ENCODE results near the gene TRIM46.
"Not testable (repeated sequence)": the region's sequence is repeated elsewhere in the genome, so short reads cannot be mapped to it uniquely, and the experiment has no call there.

TRIM46 gene

DNA sequence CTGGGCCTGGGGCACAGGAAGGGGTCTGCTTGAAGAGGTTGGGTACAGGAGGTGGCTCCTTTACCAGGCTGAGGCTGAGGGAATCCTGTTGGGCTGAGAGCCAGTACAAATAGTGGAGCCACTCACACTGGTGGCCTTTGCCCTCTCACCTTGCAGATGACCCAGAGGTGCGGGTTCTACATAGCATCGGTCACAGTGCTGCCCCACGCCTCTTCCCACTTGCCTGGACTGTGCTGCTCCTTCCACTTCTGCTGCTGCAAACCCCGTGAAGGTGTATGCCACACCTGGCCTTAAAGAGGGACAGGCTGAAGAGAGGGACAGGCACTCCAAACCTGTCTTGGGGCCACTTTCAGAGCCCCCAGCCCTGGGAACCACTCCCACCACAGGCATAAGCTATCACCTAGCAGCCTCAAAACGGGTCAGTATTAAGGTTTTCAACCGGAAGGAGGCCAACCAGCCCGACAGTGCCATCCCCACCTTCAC is 39.8 kb upstream of the TRIM46 start:
- H3K36me3 ChIP-seq (ENCODE audit: insufficient read depth, low read length), result no peaks in the 10 kb centered on the region
- no peak overlapping the region for H3K9ac ChIP-seq (ENCODE audit: low read depth, low read length)
- H3K9me3 ChIP-seq (ENCODE audit: control insufficient read depth, insufficient read depth, low read length), result no peaks in the 10 kb centered on the region
- H3K4me1 ChIP-seq (ENCODE audit: insufficient read depth, low read length), result peaks cover 19% of the 10 kb centered on the region

DNA sequence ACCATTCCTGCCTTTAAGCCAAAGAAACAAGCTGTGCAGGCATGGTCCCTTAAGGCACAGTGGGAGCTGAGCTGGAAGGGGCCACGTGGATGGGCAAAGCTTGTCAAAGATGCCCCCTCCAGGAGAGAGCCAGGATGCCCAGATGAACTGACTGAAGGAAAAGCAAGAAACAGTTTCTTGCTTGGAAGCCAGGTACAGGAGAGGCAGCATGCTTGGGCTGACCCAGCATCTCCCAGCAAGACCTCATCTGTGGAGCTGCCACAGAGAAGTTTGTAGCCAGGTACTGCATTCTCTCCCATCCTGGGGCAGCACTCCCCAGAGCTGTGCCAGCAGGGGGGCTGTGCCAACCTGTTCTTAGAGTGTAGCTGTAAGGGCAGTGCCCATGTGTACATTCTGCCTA is 39.3 kb upstream of the TRIM46 start:
- peaks cover 17% of the 10 kb centered on the region for H3K4me1 ChIP-seq (ENCODE audit: insufficient read depth, low read length)
- no peaks in the 10 kb centered on the region for H3K9me3 ChIP-seq (ENCODE audit: control insufficient read depth, insufficient read depth, low read length)
- H3K9ac ChIP-seq (ENCODE audit: low read depth, low read length), result peak overlapping the region; percentile 81; the same call in 1 of the 2 replicates
- no peaks in the 10 kb centered on the region for H3K36me3 ChIP-seq (ENCODE audit: insufficient read depth, low read length)

DNA sequence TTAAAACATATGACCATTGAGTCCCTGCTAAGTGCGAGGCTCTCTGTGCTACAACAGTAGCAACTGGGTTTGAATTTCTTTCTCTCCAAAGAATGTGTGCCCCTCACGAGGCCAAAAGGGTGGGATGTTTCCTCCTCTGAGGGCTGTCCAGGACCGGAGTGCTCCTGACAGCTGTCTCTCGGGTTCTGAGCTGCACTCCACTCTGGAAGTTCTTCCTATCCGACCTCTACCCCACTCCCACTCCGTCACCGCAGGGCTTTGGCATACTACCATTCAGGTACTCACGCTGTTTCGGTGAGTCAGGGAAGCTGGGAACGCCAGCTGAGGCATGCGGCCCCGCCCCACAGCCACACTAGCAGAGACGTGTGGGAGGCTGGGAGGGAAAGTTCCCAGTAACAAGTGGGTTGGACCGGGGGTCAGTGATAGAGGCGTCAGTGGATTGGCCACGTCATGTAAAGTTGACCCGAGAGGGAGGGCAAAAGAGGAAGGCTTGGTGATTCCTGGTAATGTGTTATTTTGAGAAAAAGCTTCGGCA is 38.7 kb upstream of the TRIM46 start:
- H3K4me1 ChIP-seq (ENCODE audit: insufficient read depth, low read length), result peaks cover 17% of the 10 kb centered on the region

GRCh38 chr1:155135415-155136028 is 38.1 kb upstream of the TRIM46 start, which contains the start of gene SLC50A1:
Gene SLC50A1 (plus strand): TSS chr1:155135852. CDS start chr1:155135912, 60 bp downstream.
- H3K9me3 ChIP-seq (ENCODE audit: control insufficient read depth, insufficient read depth, low read length), result no peaks in the 10 kb centered on the region
- no peaks in the 10 kb centered on the region for H3K36me3 ChIP-seq (ENCODE audit: insufficient read depth, low read length)
- peaks cover 17% of the 10 kb centered on the region; the same call in 1 of the 2 replicates for H3K4me1 ChIP-seq (ENCODE audit: insufficient read depth, low read length)
- H3K9ac ChIP-seq (ENCODE audit: low read depth, low read length), result peak within 1 kb of the TSS; percentile 81

More for the DNA sequence above, 38.7 kb upstream of the TRIM46 start:
- Histone ChIP-seq H3K9me3 (ENCODE audit: control insufficient read depth, insufficient read depth, low read length) (no peaks in the 10 kb centered on the region), H3K36me3 (ENCODE audit: insufficient read depth, low read length) (no peaks in the 10 kb centered on the region), H3K9ac (ENCODE audit: low read depth, low read length) (peak overlapping the region; percentile 81)

DNA sequence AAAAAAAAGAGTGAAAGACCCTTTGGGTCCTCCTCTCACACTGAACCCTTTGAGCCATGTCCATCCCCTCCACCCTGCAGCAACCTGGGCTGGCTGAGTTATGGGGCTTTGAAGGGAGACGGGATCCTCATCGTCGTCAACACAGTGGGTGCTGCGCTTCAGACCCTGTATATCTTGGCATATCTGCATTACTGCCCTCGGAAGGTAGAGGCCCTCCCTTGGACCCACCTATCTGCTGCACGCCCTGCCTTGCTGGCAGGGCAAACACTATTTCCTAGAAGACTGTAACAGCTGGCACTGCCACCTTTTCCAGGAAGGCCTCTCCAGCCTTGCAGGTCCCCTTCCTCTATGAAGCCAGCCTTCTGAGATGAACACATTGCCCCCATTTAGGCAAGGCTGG is 36.9 kb upstream of the TRIM46 start:
- H3K9ac ChIP-seq (ENCODE audit: low read depth, low read length), result peak overlapping the region; percentile 81; the same call in 1 of the 2 replicates
- H3K4me1 ChIP-seq (ENCODE audit: insufficient read depth, low read length), result peaks cover 13% of the 10 kb centered on the region; the same call in 1 of the 2 replicates
- H3K36me3 ChIP-seq (ENCODE audit: insufficient read depth, low read length), result no peaks in the 10 kb centered on the region
- H3K9me3 ChIP-seq (ENCODE audit: control insufficient read depth, insufficient read depth, low read length), result no peaks in the 10 kb centered on the region

DNA sequence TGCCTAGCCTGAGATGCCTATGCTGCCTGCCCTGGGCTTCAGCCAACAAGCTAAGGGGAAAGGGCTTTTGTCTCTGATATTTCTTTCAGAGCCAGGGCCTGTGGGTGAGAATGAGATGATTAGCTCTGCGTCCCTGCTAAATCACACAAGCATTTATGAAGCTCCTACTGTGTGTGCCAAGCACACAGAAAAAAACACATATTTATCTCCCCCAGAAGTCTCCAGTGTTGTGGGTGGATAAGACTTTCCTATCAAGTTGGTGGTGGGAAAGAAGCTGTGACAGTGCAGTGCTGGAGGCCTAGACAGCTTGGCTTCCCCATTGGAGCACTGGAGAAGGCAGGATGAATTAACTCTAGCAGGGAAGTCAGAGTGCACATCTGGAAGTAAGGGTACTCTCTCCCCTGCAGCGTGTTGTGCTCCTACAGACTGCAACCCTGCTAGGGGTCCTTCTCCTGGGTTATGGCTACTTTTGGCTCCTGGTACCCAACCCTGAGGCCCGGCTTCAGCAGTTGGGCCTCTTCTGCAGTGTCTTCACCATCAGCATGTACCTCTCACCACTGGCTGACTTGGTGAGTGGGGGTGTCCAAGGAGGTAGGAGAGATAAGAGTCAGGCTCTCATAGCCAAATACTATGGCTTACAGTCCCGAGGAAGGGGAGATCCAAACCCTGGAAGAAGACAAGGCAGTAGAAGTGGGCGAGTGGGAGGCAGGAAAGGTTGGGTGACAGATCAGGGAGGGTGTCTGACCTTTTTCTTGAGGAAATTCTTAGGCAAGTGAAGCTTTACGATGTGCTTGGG is 36.3 kb upstream of the TRIM46 start:
- H3K4me1 ChIP-seq (ENCODE audit: insufficient read depth, low read length), result peaks cover 13% of the 10 kb centered on the region; the same call in 1 of the 2 replicates
- no peaks in the 10 kb centered on the region for H3K36me3 ChIP-seq (ENCODE audit: insufficient read depth, low read length)
- H3K9ac ChIP-seq (ENCODE audit: low read depth, low read length), result peak overlapping the region; percentile 81; the same call in 1 of the 2 replicates

GRCh38 chr1:155139895-155140629 is 33.6 kb upstream of the TRIM46 start, which contains the start of gene DPM3:
Gene DPM3 (minus strand): TSS chr1:155140531. CDS start chr1:155140240, 291 bp downstream.
- Histone ChIP-seq H3K4me1 (ENCODE audit: insufficient read depth, low read length) (peaks cover 6% of the 10 kb centered on the region; the same call in 1 of the 2 replicates), H3K36me3 (ENCODE audit: insufficient read depth, low read length) (no peaks in the 10 kb centered on the region), H3K9me3 (ENCODE audit: control insufficient read depth, insufficient read depth, low read length) (no peaks in the 10 kb centered on the region), H3K9ac (ENCODE audit: low read depth, low read length) (peak within 1 kb of the TSS; percentile 79)

More for the DNA sequence above, 36.3 kb upstream of the TRIM46 start:
- no peaks in the 10 kb centered on the region for H3K9me3 ChIP-seq (ENCODE audit: control insufficient read depth, insufficient read depth, low read length)

GRCh38 chr1:155140630-155140953 is 33.1 kb upstream of the TRIM46 start:
- H3K9ac ChIP-seq (ENCODE audit: low read depth, low read length), result peak overlapping the region; percentile 79
- peaks cover 6% of the 10 kb centered on the region; the same call in 1 of the 2 replicates for H3K4me1 ChIP-seq (ENCODE audit: insufficient read depth, low read length)
- no peaks in the 10 kb centered on the region for H3K9me3 ChIP-seq (ENCODE audit: control insufficient read depth, insufficient read depth, low read length)
- H3K36me3 ChIP-seq (ENCODE audit: insufficient read depth, low read length), result no peaks in the 10 kb centered on the region

- Histone ChIP-seq H3K36me3 (ENCODE audit: insufficient read depth, low read length) (no peaks in the 10 kb centered on the region), H3K4me1 (ENCODE audit: insufficient read depth, low read length) (peaks cover 6% of the 10 kb centered on the region; the same call in 1 of the 2 replicates), H3K9me3 (ENCODE audit: control insufficient read depth, insufficient read depth, low read length) (no peaks in the 10 kb centered on the region), H3K9ac (ENCODE audit: low read depth, low read length) (no peak overlapping the region)
These were observed 31.9 kb upstream of the TRIM46 start for GRCh38 chr1:155141749-155142148.

DNA sequence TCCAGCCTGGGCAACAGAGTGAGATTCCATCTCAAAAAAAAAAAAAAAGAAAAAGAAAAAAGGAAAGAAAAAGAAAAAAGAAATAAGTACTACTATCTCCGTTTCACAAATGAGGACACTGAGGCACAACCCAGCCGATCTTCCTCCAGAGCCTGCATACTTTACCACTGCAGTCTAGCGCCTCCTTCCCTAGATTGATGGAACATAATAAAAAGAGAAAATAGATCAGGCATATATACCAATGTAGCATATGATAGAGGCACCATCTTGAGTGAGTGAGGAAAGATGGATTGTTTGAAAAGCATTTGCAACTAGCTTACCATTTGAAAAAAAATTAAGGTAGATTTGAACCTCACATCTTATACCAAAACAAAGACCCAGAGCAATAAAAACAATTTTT is 28.2 kb upstream of the TRIM46 start:
- Histone ChIP-seq H3K9me3 (ENCODE audit: control insufficient read depth, insufficient read depth, low read length) (no peaks in the 10 kb centered on the region), H3K9ac (ENCODE audit: low read depth, low read length) (no peak overlapping the region), H3K36me3 (ENCODE audit: insufficient read depth, low read length) (no peaks in the 10 kb centered on the region), H3K4me1 (ENCODE audit: insufficient read depth, low read length) (no peaks in the 10 kb centered on the region)

GRCh38 chr1:155155996-155156643 is 17.5 kb upstream of the TRIM46 start:
- H3K9ac ChIP-seq (ENCODE audit: low read depth, low read length); H3K36me3 ChIP-seq (ENCODE audit: insufficient read depth, low read length); H3K9me3 ChIP-seq (ENCODE audit: control insufficient read depth, insufficient read depth, low read length); H3K4me1 ChIP-seq (ENCODE audit: insufficient read depth, low read length): not testable (repeated sequence)

- Histone ChIP-seq H3K9me3 (ENCODE audit: control insufficient read depth, insufficient read depth, low read length) (no peaks in the 10 kb centered on the region), H3K9ac (ENCODE audit: low read depth, low read length) (no peak overlapping the region), H3K36me3 (ENCODE audit: insufficient read depth, low read length) (no peaks in the 10 kb centered on the region), H3K4me1 (ENCODE audit: insufficient read depth, low read length) (no peaks in the 10 kb centered on the region)
These were observed 14.7 kb upstream of the TRIM46 start for GRCh38 chr1:155158991-155159390.

DNA sequence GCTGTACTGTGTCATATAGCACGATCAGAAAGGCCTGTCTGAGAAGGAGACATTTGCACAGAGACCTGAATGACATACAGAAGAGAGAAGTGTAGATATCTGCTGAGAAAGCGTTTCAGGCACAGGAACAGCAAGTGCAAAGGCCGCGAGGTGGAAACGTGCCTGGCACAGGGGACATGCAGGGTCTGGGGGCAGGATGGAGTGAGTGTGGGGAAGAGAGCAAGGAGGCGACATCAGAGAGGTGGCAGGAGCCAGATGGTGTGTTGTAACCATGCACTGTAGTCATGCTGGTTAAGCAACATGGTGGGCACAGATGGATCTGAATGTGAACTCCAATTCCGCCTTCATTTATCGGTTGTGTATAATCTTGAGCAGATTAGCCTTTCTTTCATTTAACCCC is 13.5 kb upstream of the TRIM46 start:
- no peaks in the 10 kb centered on the region for H3K4me1 ChIP-seq (ENCODE audit: insufficient read depth, low read length)
- H3K9me3 ChIP-seq (ENCODE audit: control insufficient read depth, insufficient read depth, low read length), result no peaks in the 10 kb centered on the region
- no peak overlapping the region for H3K9ac ChIP-seq (ENCODE audit: low read depth, low read length)
- no peaks in the 10 kb centered on the region for H3K36me3 ChIP-seq (ENCODE audit: insufficient read depth, low read length)

- H3K36me3 ChIP-seq (ENCODE audit: insufficient read depth, low read length); H3K9me3 ChIP-seq (ENCODE audit: control insufficient read depth, insufficient read depth, low read length); H3K4me1 ChIP-seq (ENCODE audit: insufficient read depth, low read length); H3K9ac ChIP-seq (ENCODE audit: low read depth, low read length): not testable (repeated sequence)
These were observed 11.0 kb upstream of the TRIM46 start for GRCh38 chr1:155162631-155163030.

Measured in ES-I3 (cell line).